ENCODE results near the gene DUSP11. TPM values are rescaled to one million over a fixed set of nuclear protein-coding genes. Genes with fewer than 3 reads are reported as not detected.

Gene DUSP11
- 42.1 and 42.4 TPM in 2 replicates for total RNA-seq

DNA sequence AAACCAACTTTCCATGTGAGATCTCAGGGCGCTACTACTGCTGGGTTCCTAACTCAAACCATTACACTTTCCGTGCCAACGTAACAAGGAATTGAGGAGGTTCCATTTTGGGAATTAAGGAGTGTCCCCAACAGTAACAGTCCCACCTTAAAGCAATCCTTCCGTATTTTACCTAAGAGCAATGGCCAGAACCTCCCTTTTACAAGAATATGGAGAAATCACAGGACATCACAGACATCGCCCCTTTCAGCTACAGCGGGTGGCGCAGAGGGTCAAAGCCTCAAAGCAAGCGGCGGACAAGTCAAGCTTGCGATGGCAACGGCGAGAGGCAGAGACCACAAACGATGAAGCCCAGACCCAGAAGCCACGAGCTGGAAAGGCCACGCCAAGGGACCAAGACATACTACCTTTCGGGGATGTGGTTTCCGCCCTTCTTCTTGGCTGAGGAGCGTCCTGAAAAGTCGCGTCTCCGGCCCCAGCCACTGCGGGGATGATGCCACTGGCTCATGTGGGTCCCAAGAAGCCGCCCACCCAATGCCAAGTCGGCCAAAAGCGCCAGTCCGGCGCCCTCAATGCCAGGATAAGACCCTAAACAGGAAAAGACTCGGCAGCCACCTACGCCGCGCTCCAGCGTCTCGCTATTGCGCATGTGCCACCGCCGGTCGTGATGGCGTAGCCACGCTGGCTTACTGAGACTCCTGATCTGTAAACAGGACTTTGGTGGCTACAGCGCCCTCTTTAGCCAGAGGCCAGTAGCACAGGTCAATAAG lies at the start of gene DUSP11:
Gene DUSP11, minus strand, starts transcription at position 637 of the 770 bp plus-strand sequence. Its CDS starts 129 bp downstream, at position 508.
- peak within 1 kb of the TSS; percentile 99 for H3K4me3 Mint-ChIP-seq
- H3K9me3 Mint-ChIP-seq: no peaks in the 10 kb centered on the region
- H3K27me3 Mint-ChIP-seq (ENCODE audit: insufficient read depth): no peaks in the 10 kb centered on the region
- H3K36me3 Mint-ChIP-seq (ENCODE audit: low read depth): peaks cover 17% of the 10 kb centered on the region
- peaks cover 26% of the 10 kb centered on the region for H3K4me1 Mint-ChIP-seq (ENCODE audit: low read depth)
- peak; percentile 94 for DNase-seq (ENCODE audit: low spot score)
- peak within 1 kb of the TSS; percentile 94 for H3K27ac Mint-ChIP-seq
- intact Hi-C loops (cut with micrococcal nuclease): loop anchor here (1.0 kb wide), 3 partner anchors 42 to 341 kb away; partner anchors contain the start of gene TPRKB

DNA sequence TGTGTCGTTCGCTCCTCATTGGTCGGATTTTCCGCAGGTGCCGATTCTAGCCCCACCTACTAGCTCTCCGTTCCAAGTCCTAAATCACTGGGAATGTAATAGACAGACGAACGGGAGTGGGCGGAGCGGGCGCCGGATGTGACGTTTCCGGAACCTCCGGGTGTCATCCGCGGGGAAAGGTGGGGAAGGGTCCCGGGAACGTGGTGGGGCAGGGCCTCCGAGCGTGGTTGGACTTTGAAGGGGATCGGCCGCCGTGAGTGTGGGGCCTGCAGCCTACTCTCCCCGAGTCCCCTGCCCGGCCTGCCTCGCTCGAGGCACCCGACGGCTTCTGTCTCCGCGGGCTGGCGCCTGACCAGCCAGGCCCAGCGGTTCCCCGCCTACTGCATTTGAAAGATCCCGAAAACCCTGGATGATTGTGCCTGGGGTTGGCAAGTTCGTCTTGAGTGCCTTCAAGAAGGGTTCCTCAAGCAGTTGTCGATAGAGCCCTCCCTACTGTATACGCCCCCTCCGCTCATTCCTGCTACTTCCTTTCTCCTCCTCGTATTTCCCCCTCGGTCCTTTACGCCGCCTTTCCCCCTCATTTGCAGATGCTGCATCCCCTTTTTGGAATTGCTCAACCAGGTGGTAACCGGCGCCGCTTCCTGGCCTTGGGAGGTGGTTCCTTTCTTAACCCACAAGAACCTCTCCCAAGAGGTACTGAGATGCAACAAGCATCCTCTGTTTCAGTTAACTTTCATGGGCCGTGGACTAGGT lies 49.1 kb upstream of the DUSP11 start, which contains the start of gene STAMBP:
Gene STAMBP, plus strand, starts transcription at position 144 of the 753 bp plus-strand sequence. CDS start 1,896 bp downstream, outside the sequence.
- DNase-seq (ENCODE audit: low spot score): peak; percentile 90
- peaks cover 5% of the 10 kb centered on the region for H3K27me3 Mint-ChIP-seq (ENCODE audit: insufficient read depth)
- H3K4me1 Mint-ChIP-seq (ENCODE audit: low read depth): peaks cover 59% of the 10 kb centered on the region
- H3K36me3 Mint-ChIP-seq (ENCODE audit: low read depth): peaks cover 27% of the 10 kb centered on the region
- intact Hi-C loops (cut with micrococcal nuclease): loop anchor here (1.0 to 2.0 kb wide), 8 partner anchors 97 to 626 kb away; partner anchors contain the start of genes BOLA3, DGUOK, INO80B and MOB1A
- H3K27ac Mint-ChIP-seq: peak within 1 kb of the TSS; percentile 99
- H3K9me3 Mint-ChIP-seq: no peaks in the 10 kb centered on the region
- H3K4me3 Mint-ChIP-seq: peak within 1 kb of the TSS; percentile 98

DNA sequence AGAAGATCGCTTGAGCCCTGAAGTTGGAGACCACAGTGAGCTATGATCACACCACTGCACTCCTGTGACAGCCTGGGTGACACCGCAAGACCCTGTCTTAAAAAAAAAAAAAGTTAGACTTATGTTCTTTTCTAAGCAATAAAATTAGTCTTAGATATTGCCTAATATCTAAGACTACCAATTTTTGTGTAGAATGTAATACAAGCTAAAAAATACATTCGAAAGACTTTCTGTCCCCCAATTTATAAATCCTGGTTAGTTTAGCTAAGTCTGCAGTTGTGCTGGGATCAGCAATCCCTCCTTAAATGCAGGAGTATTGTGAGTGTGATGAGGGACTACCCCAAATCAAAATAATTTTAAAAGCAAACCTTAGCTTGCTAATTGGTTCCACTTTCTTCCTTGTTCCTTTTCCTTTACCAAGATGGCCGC lies 48.5 kb upstream of the DUSP11 start:
- Mint-ChIP-seq H3K9me3 (no peaks in the 10 kb centered on the region), H3K27ac (peak overlapping the region; percentile 99), H3K4me3 (peak overlapping the region; percentile 98), H3K4me1 (ENCODE audit: low read depth) (peaks cover 60% of the 10 kb centered on the region), H3K36me3 (ENCODE audit: low read depth) (peaks cover 23% of the 10 kb centered on the region), H3K27me3 (ENCODE audit: insufficient read depth) (peaks cover 5% of the 10 kb centered on the region)
- no peak for DNase-seq (ENCODE audit: low spot score)
- intact Hi-C loops (cut with micrococcal nuclease): loop anchor here (1.0 to 2.0 kb wide), 8 partner anchors 98 to 626 kb away; partner anchors contain the start of genes BOLA3, DGUOK, INO80B and MOB1A

DNA sequence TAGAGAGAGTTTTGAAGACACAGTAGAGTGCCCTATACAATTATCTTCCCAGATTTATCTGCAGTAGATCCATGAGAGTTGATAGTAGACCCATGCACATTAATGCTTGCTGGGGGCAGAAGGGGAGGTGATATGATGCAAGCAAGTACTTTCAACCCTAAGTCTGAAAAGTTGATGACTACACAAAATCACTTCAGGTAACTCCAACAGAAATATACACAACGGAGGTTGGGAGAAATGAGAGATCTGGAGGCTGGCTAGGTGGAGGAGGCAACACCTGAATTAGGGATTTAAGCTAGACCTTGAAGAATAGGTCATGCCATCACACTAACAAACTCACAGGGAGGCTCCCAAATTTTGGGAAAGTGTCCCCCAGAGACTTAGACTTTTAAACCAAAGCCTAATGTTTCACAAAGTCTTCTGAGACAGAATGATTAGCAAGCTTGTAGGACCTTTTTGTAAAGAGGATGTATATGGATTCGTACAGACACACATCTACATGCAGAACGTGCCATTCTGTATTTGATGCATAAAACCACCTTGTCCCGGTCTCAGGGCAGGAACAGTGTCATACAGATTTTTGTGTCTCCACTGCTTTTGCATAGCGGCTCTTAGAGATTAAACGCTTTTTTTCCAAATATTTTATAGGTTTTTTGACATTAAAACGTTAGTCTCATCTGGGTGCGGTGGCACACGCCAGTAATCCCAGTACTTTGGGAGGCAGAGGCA lies 47.9 kb upstream of the DUSP11 start:
- H3K9me3 Mint-ChIP-seq: no peaks in the 10 kb centered on the region

DNA sequence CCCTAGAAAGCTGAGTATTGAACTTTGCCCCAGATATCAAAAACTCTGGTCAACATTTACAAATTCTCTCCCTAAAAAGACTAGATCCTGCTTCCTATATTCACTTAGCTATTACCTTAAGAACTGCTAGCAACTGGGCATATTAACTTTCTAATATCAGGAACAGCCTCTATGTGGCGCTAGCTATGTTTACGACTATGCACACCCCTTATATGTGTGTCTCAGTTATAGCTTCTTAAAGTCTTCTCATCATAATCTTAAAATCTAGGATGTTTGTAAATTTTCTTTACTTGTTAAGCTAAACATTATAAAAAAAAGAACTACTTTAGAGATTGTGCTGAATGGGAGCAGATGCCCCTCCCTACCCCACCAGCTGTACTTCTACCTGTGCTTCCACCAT lies 47.1 kb upstream of the DUSP11 start:
- H3K27ac Mint-ChIP-seq: no peak overlapping the region
- DNase-seq (ENCODE audit: low spot score): no peak
- H3K9me3 Mint-ChIP-seq: no peaks in the 10 kb centered on the region
- H3K4me1 Mint-ChIP-seq (ENCODE audit: low read depth): peaks cover 52% of the 10 kb centered on the region
- H3K27me3 Mint-ChIP-seq (ENCODE audit: insufficient read depth): peaks cover 5% of the 10 kb centered on the region
- intact Hi-C loops (cut with micrococcal nuclease): no loop called here
- H3K36me3 Mint-ChIP-seq (ENCODE audit: low read depth): peaks cover 14% of the 10 kb centered on the region
- peak overlapping the region; percentile 79 for H3K4me3 Mint-ChIP-seq

More for the DNA sequence above, 47.9 kb upstream of the DUSP11 start:
- Mint-ChIP-seq H3K4me3 (peak overlapping the region; percentile 79), H3K4me1 (ENCODE audit: low read depth) (peaks cover 58% of the 10 kb centered on the region), H3K27ac (peak overlapping the region; percentile 78), H3K27me3 (ENCODE audit: insufficient read depth) (peaks cover 5% of the 10 kb centered on the region), H3K36me3 (ENCODE audit: low read depth) (peaks cover 21% of the 10 kb centered on the region)
- intact Hi-C loops (cut with micrococcal nuclease): loop anchor here (1.0 to 2.0 kb wide), 8 partner anchors 98 to 627 kb away; partner anchors contain the start of genes BOLA3, DGUOK, INO80B and MOB1A
- no peak for DNase-seq (ENCODE audit: low spot score)

DNA sequence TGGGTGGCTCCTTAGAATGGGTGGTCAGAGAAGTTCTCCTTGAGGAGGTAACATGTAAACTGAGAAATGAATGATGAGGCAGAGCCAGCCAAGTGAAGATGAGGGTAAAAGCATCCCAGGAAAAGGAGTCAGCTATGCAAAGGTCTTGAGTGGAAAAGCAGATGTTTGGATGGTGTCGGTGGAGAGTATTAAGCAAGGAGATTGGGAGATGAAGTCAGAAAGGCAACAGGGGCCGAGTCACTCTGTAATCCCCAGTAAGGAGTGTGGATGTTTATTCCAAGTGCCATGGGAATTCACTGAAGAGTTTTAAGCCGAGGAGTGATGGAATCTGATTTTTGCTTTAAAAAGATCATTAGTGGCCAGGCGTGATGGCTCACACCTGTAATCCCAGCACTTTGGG lies 45.5 kb upstream of the DUSP11 start:
- no peak overlapping the region for H3K27ac Mint-ChIP-seq
- peaks cover 52% of the 10 kb centered on the region for H3K4me1 Mint-ChIP-seq (ENCODE audit: low read depth)
- H3K9me3 Mint-ChIP-seq: no peaks in the 10 kb centered on the region
- peaks cover 4% of the 10 kb centered on the region for H3K36me3 Mint-ChIP-seq (ENCODE audit: low read depth)
- H3K27me3 Mint-ChIP-seq (ENCODE audit: insufficient read depth): peaks cover 5% of the 10 kb centered on the region
- DNase-seq (ENCODE audit: low spot score): no peak
- intact Hi-C loops (cut with micrococcal nuclease): no loop called here
- H3K4me3 Mint-ChIP-seq: no peak overlapping the region

DNA sequence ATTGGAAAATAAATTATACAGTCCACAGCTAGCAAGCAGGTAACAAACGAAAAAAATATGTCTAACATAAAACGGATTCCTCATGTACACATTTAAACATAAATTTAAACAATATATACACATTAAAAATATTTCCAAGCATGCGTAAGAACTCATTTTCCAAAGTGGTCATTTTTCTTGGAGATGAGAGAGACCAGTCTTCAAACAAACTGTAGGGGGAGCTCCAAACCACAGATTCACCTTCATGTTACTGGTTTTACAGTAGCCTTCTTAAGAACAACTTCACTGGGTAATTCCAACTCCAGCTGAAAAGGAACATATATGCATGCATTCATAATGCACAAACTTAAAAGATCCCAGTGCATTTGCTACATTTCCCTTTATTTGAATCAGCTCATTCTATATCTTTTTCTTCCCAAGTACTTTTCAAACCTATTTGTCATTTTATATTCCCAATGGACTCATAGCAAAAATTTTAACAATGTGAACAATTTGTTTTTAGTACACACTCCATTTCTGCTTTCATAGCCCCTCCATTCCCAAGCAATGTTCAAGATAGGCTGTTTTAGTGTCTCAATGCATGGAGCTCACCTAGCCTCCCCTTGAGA lies 44.1 kb upstream of the DUSP11 start:
- Mint-ChIP-seq H3K4me1 (ENCODE audit: low read depth) (peaks cover 40% of the 10 kb centered on the region), H3K9me3 (no peaks in the 10 kb centered on the region)

DNA sequence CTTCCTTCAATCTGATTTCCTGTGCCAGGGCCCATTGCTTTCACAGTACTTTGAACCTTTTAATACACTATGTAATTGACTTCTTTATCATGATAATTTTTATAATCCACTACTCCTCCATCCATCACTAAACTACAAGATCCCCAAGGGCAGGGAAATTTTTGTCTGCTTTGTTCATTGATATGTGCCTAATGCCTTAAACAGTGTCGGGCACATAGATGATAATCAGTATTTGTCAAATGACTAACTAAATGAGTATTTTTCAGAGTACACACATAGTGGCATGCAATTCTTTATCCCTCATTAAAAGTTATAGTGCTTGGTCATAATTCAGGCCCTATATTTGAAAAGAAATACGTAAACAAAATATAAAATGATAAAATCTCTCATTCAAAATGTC lies 43.5 kb upstream of the DUSP11 start:
- H3K9me3 Mint-ChIP-seq: no peaks in the 10 kb centered on the region
- intact Hi-C loops (cut with micrococcal nuclease): no loop called here
- H3K4me1 Mint-ChIP-seq (ENCODE audit: low read depth): peaks cover 35% of the 10 kb centered on the region
- peaks cover 5% of the 10 kb centered on the region for H3K27me3 Mint-ChIP-seq (ENCODE audit: insufficient read depth)
- no peaks in the 10 kb centered on the region for H3K36me3 Mint-ChIP-seq (ENCODE audit: low read depth)
- H3K27ac Mint-ChIP-seq: peak overlapping the region; percentile 5
- no peak for DNase-seq (ENCODE audit: low spot score)
- H3K4me3 Mint-ChIP-seq: no peak overlapping the region

More for the DNA sequence above, 44.1 kb upstream of the DUSP11 start:
- Mint-ChIP-seq H3K27ac (no peak overlapping the region), H3K36me3 (ENCODE audit: low read depth) (peaks cover 4% of the 10 kb centered on the region), H3K27me3 (ENCODE audit: insufficient read depth) (peaks cover 5% of the 10 kb centered on the region), H3K4me3 (no peak overlapping the region)
- intact Hi-C loops (cut with micrococcal nuclease): loop anchor here (1.0 kb wide), 6 partner anchors 44 to 511 kb away; partner anchors contain the start of genes BOLA3 and DUSP11
- DNase-seq (ENCODE audit: low spot score): peak; percentile 27

DNA sequence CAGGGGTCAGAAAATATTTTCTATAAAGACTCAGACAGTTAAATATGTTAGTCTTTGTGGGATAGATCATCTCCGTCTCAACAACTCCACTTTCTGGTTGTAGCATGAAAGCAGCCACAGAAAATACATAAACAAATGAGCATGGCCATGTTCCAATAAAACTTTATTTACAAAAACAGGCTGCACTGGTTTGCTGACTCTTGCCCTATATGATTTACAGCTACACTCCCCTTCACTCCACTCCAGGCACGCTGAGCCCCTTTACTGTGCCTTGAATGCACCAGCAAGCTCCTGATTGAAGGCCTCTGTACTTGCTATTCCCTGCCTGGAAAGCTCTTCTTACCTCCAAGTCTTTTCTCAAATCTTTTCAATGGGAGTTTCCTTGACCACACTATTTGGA lies 43.1 kb upstream of the DUSP11 start:
- no peak overlapping the region for H3K4me3 Mint-ChIP-seq
- no peak overlapping the region for H3K27ac Mint-ChIP-seq
- intact Hi-C loops (cut with micrococcal nuclease): no loop called here
- DNase-seq (ENCODE audit: low spot score): no peak
- H3K9me3 Mint-ChIP-seq: no peaks in the 10 kb centered on the region
- H3K4me1 Mint-ChIP-seq (ENCODE audit: low read depth): peaks cover 34% of the 10 kb centered on the region
- H3K36me3 Mint-ChIP-seq (ENCODE audit: low read depth): no peaks in the 10 kb centered on the region
- H3K27me3 Mint-ChIP-seq (ENCODE audit: insufficient read depth): peaks cover 5% of the 10 kb centered on the region

DNA sequence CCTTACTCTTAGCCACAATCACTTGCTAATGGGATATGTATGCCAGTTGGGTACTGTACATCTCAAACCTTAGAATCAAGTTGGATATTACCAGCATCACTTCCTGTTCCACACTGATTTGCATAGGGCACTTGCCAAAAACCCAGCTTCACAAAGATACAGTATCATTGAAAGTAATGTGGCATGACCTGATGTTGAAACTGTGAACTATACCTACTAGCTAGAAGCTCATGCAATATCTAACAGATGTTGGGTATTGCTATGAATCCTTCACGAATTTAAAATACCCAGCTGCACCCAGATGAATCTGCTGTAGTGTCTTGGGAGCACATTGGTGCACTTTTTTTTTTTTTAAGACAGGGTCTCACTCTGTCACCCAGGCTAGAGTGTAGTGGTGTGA lies 42.4 kb upstream of the DUSP11 start:
- no peak for DNase-seq (ENCODE audit: low spot score)
- intact Hi-C loops (cut with micrococcal nuclease): no loop called here
- H3K27me3 Mint-ChIP-seq (ENCODE audit: insufficient read depth): peaks cover 5% of the 10 kb centered on the region

DNA sequence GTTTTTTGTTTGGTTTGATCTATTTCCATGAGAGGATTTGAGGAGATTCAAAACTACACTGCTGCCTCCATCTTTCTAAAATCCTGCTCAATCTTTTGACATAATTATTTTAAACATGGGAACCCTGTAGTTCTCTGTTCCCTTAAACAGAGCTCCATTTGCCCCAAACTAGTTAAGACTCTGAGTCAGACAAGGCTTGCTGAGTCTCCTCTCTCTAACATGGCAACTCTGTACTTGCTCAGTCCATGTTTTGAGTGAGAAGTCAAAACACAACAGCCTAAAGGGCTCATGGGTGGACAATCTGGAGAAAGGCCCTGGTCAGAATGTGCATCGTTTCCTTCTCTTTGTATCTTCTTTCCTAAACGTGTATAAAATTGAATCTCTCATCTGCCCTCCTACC lies 41.8 kb upstream of the DUSP11 start:
- Mint-ChIP-seq H3K36me3 (ENCODE audit: low read depth) (no peaks in the 10 kb centered on the region), H3K27me3 (ENCODE audit: insufficient read depth) (peaks cover 5% of the 10 kb centered on the region), H3K4me3 (no peak overlapping the region), H3K27ac (peak overlapping the region; percentile 44), H3K4me1 (ENCODE audit: low read depth) (peaks cover 22% of the 10 kb centered on the region), H3K9me3 (no peaks in the 10 kb centered on the region)
- intact Hi-C loops (cut with micrococcal nuclease): loop anchor here (1.0 kb wide), 1 partner anchor 10 kb away; no protein-coding TSS in a partner anchor
- no peak for DNase-seq (ENCODE audit: low spot score)

More for the DNA sequence above, 42.4 kb upstream of the DUSP11 start:
- Mint-ChIP-seq H3K4me1 (ENCODE audit: low read depth) (peaks cover 27% of the 10 kb centered on the region), H3K27ac (no peak overlapping the region), H3K9me3 (no peaks in the 10 kb centered on the region), H3K36me3 (ENCODE audit: low read depth) (no peaks in the 10 kb centered on the region), H3K4me3 (no peak overlapping the region)

DNA sequence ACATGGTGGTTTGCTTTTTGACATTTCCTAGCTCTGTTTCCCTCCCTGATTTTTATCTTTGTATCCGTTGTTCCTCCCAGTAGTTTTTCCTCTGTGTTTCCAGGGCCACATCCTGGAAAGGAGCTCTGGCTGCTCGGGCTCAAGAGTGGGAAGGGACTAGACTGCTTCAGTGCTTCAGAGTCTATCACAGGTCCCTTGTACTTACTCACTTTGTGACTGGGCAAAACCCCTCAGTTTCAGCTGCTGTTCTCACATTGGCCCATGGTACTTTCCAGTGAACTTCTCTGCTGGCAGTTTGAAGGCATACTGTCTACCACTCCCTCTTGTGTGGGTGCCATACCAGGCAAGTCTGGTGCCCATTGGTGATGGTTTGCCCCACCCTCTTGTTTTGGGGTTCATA lies 41.3 kb upstream of the DUSP11 start:
- intact Hi-C loops (cut with micrococcal nuclease): loop anchor here (1.0 kb wide), 1 partner anchor 10 kb away; no protein-coding TSS in a partner anchor
- DNase-seq (ENCODE audit: low spot score): peak; percentile 9
- no peaks in the 10 kb centered on the region for H3K9me3 Mint-ChIP-seq
- no peak overlapping the region for H3K4me3 Mint-ChIP-seq
- H3K27ac Mint-ChIP-seq: peak overlapping the region; percentile 83
- H3K4me1 Mint-ChIP-seq (ENCODE audit: low read depth): peaks cover 22% of the 10 kb centered on the region
- H3K36me3 Mint-ChIP-seq (ENCODE audit: low read depth): no peaks in the 10 kb centered on the region
- peaks cover 5% of the 10 kb centered on the region for H3K27me3 Mint-ChIP-seq (ENCODE audit: insufficient read depth)
